ENCODE data around the gene MSL3B.

The MSL3B gene

DNA sequence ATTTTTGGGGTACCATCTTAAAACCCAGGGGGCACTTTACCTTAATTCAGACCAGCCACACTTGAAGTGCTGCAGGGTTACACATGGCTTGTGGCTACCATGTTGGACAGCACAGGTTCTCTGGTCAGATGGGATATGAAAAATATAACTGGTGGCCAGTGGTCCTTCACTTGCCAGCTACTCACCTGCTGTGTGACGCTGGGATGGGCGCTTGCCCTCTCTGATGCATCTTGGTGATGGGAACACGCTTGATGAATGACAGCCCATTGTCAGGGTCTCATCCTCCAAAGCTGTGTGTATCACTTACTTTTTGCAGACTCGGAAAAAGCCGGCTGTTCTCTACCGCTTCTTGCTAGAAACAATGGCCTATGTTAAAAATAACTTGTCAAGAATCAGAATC is 36.3 kb downstream of the MSL3B start:
- no peak for DNase-seq

DNA sequence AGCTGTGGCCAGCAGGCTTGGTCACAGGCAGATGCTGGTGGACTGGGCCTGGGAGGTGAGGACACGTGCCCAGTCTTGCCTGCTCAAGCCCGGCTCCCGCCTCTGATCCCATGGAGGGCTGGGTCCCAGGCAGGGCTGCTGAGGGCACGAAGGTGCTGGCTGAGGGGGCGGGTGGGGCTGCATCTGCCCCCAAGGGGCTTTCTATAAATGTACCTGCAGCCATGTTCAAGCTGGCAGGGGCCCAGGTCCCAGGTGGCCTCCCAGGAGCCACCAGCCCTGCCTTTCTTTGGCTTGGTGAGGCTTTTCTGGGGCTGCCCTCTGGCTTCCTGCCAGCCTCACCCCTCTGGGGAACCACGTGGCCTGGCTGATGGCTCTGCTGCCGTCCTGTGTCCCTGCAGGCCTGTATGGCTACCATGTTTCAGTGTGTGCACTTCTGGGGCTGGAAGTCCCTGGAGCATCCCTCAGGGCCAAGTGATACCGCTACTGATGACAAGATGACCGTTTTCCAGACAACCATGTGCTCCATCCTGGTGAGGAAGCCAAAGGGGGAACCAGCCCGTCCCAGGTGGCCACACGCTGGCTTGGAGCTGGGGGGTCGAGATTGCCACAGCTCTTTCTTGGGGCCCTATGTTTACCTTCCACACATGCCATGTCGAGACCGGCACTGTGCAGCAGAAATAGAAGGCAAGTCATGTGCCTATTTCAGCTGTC is 37.0 kb downstream of the MSL3B start:
- peak; percentile 54 for DNase-seq

DNA sequence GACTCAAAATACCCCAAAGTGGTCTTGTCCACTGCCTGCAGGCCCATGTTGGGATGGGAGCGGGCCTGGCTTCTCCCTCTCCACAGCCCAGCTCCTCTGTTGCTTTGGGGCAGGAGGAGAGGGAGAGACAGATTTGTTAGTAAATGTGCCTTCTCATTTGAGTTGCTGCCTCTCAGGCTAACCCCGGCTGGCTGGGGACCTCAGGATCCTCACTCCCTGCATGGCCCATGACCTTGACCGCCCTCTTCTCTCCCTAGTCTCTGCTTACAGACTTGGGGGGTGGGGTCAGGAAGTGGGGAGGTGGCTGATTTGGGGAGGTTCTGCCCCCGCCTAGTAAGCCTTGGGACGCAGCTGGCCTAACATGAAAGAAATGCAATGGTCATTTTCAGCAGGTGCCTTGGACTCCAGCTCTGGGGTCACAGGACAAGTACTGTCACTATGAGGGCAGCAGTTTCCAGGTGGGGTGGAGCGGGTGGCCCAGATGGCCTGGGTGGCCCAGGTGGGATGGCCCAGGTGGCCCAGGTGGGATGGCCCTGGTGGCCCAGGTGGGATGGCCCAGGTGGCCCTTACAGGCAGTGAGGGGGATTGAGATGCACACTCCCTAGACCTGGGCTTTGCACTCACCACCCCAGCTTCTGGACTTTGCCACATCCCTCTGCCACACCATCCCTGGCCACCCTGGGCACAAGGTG is 37.9 kb downstream of the MSL3B start:
- no peak for DNase-seq

DNA sequence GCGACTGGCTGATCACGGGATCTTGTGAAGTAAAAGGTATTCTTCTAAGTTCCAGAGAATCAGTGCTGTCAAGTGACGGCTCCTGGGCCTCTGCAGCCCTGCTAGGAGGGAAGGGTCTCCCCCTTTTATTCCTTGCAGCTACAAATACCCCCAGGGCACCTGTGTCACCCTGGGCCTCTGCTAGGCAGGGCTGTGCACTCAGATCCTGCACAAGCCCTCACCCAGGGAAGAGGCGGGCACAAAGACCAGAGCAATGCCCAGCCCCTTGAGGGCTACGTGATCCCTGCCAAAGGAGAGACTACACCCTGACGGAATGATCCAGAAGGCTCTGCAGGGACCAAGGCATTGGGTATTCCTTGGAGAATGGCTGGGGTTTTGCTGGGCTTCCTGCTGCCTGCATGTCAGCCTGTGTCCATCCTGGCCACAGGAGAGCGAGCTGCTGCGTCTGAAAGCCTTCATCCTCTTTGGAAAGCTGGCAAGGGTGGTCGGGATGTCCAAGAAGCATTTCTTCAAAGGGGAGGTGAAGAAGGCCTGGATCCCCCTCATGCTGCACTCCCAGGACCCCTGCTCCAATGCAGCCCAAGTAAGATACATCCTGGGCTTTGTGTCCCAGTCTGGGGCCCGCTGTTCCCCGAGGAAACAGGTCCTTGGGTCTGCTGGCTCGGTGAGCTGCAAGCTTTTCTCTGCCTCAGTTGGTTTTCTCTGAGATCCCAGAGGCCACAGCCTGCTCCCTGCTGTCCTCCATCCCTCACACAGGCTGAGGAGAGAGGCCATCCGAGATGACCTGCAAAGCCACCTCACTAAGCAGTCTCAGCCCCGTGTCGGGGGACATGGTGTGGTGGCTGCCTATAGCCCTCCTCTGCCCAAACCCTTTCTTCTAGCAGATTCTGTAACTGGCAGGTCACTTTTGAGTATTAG is 38.7 kb downstream of the MSL3B start:
- DNase-seq: no peak

DNA sequence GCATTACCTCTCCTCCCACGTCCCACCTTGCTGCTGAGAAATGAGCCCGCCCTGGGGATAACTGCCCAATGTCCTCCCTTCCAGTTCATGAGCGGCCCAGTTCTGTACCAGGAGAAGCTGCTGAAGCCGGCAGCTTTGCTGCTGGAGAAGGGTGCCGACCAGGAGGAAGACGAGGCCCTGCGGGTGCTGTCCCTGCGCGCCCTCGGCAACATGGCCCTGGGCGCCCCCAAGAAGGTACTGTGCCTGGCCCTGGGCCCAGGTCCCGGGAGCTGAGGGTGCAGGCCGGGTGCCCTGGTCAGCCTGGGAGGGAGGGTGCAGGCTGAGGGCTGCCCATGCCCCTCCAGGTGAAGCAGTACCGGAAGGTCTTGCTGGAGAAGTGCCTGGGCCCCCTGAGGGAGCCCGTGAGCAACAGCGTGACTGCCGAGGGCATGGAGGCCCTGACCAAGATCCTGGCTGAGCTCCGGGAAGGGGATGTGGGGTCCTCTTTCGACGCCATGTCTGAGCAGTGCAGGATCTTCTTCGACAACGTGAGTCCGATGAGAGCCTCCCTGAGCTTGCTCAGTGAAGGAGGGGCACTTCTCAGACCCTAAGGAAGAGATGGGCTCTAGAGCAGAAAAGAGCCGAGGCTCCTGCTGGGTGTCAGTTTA is 39.5 kb downstream of the MSL3B start:
- DNase-seq: no peak

DNA sequence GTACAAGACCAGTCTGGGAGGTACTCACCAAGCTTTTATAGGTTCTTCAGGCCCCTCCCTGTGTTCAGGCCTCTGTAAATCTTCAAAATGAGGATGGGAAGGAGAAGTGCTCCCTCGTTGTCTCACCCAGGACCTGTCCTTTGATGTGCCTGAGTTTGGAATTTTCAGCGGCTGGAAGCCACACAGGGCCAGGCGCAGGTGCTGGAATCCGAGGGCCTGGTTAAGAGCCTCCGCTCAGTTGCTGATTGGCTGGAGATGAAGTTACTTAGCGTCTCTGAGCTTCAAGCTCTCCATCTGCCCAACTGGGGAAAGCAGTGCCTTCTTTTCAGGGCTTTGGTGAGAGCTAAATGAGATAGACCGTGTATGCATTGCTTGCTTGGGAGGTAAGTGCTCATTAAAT is 43.8 kb downstream of the MSL3B start:
- DNase-seq: no peak

DNA sequence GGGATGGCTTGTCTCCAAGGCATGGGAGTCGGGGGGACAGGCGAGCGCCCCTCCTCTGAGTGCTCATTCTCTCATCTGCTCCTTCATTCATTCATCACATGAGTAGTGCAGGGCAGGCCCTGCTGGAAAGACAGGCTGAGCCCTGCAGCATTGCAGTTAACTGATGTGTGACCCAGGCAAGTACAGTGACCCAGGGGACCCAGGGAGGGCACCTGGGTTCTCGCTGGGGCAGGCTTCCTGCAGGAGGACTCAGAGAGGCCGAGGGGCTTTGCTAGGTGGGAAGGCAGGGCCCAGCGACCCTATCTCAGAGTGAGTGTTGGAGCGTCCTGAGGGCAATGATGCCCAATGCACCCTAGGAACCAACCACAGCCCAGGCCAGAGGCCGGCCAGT is 44.5 kb downstream of the MSL3B start:
- no peak for DNase-seq

DNA sequence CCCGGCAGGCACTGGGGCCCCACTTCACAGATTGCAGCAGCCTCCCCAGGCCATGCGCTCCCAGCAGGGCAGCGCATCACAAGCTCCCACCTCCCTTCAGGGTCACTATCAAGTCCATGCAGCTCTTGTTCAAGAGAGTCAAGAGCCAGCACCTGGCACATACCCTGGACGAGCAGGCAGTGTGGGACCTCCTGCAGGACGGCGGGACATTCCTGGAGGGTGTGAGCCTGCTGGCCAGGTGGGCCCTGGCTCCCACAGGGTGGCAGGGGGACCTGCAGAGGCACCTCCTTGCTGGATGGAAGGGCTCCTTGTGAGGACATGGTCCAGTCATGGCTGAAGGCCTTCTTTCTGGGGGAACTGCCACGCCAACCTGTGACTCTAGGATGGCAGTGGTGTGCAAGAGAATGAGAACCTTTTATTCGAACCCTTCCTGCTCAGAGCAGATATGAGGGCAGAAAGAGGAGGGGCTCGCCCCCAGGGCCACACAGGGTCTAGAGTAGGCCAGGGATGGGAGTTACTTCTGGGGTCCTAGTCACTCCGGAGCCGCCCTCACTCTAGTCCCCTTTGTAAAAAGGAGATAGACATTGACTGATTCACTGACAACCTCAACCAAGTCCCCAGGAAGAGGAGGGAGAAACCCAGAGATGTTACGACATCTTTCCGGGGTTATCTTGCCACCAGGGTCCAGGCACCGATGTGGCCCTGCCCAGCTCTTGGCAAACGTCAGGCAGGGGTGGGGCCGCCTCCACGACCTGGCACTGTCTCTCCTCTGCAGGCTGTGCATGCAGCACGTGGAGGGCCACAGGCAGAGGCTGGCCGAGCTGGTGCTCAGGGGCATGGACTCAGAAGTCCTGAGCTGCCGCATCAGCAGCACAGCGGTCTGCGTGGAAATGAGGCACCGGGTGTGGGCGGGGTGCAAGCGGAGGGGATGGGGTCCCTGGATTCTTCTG is 45.1 kb downstream of the MSL3B start:
- DNase-seq: no peak

DNA sequence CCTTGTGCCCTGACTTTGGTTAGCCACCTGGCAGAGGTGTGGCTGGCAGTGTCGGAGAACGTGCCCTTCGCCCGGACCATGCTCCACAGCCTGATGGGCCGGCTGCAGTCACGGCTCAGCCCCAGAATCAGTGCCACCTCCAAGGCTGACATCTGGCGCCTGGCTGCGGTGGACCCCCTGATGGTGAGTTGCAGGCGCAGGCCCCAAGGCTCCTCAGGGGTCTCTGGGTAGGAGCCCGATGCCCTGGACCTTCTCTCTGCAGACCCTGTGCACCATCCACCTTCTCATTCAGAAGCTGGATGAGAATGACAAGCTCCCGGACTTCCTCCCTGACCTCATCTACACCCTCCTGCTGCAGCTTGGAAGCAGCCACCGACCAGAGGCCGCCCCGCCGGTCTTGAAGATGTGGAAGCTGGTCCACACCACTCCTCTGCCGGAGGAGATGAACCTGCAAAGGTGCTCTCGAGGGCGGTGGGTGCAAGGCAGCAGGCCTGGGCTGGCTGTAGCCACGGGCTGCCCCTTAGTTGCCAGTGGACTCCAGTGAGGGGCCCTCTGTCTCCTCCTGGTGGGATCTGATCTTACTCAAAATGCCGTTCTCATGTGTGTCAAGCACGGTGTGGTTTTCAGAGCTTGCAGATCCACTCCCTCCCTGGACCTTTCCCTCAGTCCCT is 46.0 kb downstream of the MSL3B start:
- no peak for DNase-seq

DNA sequence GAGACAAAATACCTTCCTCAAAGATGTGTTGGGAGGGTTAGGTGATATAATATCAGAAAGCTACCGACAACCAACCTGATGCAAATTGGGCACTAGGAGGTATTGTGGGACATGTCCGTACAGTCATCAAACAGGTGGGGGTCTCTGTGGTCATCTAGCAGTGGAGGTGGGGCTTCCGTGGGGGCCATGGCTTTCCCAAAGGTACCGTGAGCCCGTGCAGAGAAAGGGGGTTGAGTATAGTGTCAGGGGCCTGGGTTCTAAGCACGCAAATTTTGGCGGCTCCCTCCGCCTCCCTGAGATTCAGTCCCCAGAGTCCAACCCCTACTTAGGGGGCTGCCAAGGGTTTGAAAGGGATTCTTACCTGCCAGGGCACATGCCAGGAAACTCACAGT is 46.5 kb downstream of the MSL3B start:
- DNase-seq: no peak

DNA sequence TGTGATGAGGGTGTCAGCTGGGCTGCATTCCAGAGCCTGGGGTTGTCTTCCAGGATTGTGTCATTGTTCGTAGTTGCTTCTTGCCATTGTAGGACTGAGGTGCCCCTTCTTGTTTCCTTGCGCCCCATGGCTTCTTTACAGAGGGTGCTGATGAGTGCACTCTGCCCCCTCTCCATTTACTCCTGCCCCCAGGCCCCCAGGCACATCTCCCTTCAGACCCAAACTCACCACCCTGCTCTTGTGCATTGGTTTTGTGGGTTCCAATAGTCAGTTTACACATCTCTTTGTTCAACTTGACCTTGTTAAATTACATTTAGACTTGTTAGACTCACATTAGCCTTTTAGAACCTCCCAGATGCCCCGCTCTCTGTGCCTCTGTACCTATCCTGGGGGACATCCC is 47.0 kb downstream of the MSL3B start:
- no peak for DNase-seq

DNA sequence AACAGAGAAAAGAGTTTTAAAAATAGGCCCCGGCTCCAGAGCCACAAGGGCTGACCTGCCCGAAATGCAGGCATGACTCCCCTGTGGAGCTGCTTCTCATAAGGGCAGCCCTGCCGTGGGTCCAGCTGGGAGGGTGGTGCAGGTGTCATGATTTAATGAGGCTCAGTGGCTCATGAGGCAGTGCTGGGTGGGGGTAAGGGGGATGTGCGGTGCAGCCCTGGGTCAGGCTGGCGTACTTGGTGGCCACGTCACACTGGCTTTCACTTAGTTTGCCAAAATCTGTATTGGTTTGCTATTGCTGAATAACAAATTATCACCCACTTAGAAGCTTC is 47.4 kb downstream of the MSL3B start:
- DNase-seq: no peak

DNA sequence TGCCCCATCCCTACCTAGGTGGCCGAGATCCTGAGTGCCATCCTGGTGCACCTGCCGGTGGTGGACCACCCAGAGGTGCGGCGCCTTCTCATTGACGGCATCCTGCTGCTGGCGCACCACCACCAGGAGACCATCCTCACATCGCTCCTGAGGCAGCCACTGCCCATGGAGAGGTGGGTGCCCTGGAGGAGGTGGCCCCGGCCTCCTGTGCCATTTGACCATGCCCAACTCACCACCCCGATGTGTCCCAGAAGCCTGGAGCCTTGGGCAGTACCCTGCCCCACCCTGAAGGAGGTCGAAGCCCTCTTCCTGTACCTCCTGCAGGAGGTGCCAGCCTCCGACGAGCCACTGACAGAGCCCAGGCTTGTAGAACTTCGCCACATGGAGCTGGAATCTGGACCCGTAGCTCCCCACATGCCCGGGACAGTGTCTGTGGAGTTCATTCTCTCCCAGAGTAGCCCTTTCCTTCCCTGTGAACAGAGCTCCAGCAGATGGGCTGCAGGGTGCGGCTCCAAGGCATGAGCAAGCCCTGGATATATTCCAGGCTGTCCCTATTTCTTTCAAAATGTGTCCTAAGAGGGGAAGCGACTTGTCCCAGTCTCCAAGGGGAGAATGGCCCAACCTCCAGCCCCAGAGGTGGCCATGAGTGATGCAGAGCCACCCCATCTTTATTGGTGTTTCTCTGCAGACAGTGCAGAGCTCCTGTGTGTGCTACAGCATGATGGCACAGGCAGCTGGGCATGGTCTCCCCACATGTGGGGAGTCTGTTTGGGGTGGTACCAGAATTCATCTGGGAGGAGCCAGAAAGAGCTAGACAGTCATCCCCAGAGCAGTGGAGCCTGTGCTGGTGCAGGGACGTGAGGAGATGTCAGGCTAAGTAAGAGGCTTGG is 48.1 kb downstream of the MSL3B start:
- DNase-seq: no peak

DNA sequence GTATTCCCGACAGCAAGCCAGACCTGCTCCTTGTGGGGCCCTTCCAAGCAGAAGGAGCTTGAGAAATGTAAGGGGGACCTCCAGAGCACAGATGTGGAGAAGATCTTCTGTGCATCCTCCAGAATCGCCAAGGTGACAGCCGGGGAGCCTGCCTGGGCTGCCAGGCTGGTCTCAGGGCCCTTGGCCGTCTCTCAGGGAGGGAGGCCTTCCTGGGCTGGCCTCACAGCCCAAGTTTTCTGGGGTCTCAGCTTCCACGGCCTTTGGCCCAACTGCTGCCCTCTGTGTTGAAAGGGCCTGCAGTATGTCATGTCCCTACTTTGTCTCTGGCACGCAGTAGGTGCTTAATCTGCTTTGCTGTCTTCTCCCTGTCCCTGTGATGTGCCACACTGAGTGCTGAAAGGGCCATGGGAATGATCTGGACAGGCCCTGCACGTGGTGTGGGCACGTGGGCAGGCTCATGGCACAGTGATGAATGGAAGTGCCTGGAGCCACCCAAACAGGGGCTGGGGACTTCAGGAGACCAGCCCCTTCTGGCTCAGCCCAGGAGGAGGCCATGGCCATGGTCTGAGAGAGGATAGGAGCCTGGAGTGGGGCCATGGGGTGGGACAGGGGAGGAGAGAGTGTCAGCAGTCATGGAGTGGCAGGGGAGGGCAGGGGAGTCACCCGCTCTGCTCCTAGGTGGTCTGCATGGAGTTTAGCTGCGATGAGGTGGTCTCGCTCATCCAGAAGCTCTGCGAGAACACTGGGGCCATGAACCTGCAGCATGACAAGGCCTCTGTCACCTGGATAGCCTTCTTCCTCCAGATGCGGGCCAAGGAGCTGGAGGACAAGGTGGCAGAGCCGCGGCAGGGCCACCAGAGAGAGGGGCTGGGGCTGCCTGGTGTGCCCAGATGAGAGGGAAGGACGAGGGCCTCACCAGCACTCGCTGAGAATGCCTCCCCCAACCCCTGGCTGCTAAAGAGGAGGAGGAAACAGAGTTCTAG is 49.3 kb downstream of the MSL3B start:
- no peak for DNase-seq

DNA sequence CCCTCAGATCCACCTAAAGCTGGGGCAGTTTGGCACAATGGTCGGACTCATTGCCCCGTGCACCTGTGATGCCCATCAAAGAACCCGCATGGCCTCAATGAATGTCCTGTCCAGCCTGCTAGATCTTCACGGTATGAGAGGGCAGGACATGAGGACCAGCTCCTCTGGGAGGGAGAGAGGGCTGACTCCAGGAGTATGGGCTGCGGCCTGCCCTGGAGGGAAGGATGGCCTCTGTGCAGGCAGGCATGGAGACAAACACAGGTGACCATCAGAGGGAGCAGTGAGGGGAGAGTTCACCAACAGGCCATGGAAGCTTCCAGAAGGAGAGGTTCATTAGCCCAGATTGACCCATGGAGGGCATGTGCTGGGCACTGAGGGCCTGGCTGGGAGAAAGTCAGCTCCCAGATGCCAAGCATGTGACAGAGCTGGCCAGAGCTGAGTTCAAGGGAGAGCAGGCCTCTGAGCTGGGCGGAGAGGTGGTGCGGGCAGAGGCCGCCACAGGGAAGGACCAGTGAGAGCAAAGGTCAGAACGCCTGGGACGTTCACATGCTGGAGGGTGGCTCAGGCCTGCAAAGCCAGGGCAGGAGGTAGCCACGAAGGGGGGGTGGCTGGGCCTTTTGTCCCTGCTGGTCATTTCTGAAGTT is 50.1 kb downstream of the MSL3B start:
- no peak for DNase-seq

DNA sequence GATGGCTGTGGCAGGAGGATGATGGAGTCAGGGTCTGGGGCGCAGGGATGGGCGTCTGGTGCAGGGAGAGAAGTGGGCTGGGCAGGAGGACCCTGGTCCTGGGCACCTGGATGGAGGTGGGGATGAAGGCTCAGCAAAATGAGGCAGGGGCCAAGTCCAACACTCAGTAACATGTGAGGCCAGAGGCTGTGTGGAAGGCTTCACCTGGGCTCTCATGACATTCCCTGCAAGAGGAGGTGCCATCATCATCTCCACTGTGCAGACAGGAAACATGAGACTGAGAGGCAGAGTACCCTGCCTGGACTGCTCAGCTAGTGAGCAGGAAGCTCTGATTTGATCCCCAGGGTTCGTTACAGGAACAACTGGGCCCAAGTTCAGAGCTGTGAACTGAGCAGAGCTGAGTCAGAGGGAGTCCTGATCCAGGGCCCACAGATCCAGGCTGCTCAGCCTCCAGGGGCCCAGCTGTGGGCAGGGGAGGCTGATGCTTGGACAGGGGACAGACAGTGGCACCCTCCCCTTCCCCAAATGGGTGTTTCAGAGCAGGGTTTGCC is 50.8 kb downstream of the MSL3B start:
- no peak for DNase-seq

DNA sequence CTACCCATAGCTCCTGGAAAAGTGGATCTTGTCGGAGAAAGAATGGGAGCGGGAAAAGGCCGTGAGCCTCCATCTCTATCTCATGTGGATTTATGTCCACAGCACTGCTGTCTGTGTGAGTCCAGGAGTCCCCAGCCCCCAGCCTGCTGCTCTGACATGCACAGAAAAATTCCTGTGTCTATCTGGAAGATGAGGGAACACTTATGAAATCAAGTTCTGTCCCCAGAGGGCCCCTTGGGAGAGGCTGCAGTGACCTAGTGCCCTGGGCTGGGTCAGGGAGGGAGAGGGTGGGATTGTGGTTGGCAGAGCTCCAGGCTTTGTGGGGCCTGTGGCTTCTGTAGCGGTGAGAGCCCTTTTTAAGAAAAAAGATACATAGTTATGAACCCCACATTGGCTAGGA is 51.4 kb downstream of the MSL3B start:
- DNase-seq: no peak

DNA sequence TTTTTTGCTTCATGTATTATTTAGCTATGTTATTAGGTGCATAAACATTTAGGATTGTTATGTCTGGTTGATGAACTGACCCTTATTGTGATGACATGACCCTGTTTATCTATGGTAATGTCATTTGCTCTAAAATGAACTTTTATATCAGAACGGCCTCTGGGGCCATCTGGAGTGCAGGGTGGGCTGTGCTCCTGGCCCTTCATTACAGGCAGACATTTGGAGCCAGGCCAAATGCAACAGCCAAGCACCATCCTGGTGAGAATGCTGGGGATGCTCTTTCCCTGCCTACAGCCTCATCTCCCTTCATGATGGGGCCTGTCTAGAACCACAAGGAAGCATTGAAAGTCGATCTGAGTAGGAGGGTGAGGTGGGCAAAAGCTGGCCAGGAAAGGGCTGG is 51.9 kb downstream of the MSL3B start:
- DNase-seq: peak; percentile 42

Data from NCI-H345 (cell line).